GM03348 (cell line): Measurements from ENCODE around the gene INO80.
"Not testable (repeated sequence)": the region's sequence is repeated elsewhere in the genome, so short reads cannot be mapped to it uniquely, and the experiment has no call there.

Experiments used
- DNase-seq: peaks from one replicate; pipeline ENCODE4 v3.0.0; 2012; ENCODE audit warnings: low spot score

Gene INO80, protein sequence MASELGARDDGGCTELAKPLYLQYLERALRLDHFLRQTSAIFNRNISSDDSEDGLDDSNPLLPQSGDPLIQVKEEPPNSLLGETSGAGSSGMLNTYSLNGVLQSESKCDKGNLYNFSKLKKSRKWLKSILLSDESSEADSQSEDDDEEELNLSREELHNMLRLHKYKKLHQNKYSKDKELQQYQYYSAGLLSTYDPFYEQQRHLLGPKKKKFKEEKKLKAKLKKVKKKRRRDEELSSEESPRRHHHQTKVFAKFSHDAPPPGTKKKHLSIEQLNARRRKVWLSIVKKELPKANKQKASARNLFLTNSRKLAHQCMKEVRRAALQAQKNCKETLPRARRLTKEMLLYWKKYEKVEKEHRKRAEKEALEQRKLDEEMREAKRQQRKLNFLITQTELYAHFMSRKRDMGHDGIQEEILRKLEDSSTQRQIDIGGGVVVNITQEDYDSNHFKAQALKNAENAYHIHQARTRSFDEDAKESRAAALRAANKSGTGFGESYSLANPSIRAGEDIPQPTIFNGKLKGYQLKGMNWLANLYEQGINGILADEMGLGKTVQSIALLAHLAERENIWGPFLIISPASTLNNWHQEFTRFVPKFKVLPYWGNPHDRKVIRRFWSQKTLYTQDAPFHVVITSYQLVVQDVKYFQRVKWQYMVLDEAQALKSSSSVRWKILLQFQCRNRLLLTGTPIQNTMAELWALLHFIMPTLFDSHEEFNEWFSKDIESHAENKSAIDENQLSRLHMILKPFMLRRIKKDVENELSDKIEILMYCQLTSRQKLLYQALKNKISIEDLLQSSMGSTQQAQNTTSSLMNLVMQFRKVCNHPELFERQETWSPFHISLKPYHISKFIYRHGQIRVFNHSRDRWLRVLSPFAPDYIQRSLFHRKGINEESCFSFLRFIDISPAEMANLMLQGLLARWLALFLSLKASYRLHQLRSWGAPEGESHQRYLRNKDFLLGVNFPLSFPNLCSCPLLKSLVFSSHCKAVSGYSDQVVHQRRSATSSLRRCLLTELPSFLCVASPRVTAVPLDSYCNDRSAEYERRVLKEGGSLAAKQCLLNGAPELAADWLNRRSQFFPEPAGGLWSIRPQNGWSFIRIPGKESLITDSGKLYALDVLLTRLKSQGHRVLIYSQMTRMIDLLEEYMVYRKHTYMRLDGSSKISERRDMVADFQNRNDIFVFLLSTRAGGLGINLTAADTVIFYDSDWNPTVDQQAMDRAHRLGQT (N-terminal part only)

DNA sequence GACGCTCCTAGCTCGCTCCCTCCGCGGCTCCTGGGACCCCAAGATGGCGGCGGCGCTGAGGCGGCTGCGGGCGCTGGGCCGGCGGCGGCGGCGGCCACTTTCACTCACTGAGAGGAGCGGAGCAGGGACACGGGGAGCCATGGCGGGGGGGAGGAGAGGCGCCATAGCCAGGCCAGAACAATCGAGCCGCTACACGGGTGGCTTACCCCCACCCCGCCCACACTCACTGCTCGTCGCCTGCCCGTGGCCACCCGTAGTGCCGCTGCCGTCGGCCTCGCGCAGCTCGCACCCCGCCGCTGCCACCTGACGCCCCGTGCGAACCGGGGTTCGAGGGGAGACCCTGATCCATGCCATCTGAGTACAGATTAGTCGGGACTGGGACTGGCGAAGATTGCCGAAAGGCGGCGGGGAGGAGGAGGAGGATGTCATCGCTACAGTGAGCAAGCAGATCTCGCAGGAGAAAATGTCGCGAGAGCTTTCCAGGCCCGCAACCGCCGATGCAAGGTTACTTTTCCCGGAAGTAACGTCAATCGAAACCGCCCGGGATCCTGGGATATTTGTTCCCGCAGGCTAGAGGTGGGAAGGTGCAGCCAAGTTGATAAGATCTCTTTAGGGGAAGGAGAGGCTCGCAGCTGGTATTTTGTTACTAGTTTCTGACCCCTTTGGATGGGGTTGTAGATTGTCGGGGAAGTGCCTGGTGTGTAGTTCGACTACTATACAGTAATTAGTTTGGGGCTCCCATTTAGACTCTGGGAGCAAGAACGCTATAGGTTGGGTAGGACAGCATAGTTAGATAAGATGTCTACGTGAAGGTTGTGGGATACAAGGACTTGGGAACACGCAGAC, at the start of gene INO80:
INO80 (minus strand) TSS at position 165 of the 846 bp plus-strand sequence. CDS start 19,970 bp downstream, outside the sequence.
- DNase-seq, result peak; percentile 96

DNA sequence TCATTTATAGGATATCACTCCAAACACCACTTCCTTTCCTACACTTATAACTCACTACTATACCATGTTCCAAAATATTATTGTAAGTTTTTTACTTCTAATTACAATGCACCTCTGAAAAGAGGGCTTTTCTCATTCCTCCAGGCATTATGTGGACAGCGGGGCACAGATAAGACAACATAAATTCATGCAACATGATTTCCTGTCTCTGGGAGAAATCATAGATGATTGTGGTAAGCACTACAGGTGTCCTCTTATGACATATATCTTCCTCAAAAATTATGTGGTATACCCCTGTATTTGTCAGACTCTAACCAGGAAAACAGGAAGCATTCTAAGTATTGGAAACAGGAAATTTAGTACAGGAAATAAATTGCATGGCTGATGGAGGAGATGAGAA, 45.7 kb upstream of the INO80 start:
- no peak for DNase-seq

DNA sequence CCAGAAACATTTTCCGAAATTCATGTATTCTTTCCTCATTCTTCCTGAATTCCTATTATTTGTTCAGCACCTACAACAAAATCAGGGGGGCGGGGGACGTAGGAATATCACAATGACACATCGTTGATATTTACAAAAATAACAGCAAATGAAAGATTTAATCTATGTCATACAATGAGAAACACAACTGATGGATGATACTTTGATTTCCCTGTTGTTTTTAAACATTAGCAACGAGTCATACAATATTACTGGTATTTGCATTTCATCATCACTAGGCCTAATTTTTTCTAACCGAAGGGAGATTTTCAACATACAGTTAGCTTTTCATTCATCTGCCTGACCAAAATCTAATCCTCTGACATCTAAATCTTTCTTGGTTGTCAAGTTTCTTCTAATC, 45.3 kb upstream of the INO80 start:
- DNase-seq, result peak; percentile 42

DNA sequence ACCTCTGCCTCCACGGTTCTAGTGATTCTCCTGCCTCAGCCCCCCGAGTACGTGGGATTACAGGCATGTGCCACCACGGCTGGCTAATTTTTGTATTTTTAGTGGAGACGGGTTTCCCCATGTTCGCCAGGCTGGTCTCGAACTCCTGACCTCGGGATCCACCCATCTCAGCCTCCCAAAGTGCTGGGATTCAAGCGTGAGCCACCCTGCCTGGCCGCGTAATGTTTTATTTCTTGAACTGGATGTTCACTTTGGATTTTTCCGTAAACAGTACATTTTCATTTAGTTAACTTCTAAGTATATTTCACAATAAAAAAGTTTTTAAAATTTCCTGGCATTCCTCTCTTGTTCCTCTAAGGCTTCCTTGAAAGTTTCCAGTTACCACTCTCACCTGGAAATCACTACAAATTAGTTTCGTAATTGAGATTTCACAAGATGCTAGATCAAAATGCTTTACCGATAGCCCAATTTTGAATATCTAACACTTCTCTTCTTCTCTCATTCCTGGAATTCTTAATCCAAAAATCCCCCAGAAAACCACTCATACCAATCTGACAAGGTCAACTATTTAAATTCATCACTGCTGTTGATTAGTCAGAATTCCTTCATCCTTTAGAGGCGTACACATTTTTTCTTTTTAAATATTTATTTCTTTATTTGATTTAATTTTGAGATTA, 44.7 kb upstream of the INO80 start:
- peak; percentile 46 for DNase-seq

DNA sequence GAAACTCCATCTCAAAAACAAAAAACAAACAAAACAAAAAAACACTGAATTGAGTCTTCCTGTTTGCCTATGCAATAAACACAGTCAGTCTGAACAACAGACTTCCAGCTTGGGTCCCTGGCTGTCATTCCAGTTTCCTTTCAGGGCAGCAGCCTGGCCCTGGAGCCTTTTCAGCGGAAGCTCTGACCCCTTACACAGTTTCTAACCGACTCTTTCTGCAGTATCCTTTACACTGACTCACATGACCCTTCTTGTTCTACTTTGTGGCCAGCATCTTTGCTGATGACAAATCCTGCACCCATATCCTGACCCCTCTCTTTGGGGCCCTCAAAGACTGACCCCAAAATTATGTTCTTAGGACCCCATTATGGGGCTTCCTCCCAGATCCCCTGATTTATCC, 38.3 kb upstream of the INO80 start:
- DNase-seq, result no peak

DNA sequence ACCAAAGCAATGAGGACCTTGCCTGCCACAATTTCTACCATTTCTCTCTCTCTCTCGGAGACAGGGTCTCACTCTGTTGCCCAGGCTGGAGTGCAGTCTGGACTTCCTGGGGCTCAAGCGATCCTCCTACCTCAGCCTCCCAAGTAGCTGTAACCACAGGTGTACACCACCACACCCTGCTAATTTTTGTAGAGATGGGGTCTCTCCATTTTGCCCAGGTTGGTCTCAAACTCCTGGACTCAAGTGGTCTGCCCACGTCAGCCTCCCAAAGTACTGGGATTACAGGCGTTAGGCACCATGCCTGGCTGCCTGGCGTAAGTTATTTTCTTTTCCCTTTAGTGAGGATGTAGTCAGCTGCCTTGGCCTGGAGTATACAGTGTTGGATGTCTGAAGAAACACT, 37.7 kb upstream of the INO80 start:
- no peak for DNase-seq

DNA sequence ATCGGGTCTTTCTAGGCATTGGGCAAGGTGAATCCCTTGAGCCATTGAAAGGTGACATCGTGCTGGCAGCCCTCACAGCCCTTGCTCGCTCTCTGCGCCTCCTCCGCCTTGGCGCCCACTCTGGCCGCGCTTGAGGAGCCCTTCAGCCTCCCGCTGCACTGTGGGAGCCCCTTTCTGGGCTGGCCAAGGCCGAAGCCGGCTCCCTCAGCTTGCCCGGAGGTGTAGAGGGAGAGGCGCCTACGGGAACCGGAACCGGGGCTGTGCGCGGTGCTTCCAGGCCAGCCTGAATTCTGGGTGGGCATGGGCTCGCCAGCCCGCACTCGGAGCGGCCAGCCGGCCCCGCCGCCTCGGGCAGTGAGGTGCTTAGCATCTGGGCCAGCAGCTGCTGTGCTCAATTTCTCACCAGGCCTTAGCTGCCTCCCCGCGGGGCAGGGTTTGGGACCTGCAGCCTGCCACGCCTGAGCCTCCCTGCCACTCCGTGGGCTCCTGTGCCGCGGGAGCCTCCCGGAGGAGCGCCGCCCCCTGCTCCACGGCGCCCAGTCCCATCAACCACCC, 35.4 kb upstream of the INO80 start:
- DNase-seq, result no peak

DNA sequence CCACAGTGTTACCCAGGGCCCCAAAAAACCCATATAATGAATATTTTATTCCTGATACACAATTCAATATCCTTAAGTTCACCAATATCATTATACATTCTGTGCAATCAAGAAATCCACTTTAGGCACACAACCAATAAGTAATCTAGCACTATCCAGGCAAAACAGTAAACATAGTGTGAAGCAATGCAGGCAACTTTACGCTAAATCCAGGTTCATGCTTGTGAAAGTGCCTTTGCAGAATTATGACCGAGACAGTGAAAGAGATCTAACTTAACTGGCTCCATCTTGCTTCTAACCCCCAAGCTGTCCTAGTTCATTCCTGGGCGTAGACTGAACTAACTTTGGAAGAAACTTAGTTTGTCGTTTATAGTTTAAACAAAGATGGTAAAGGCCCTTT, 34.2 kb upstream of the INO80 start:
- DNase-seq, result no peak

DNA sequence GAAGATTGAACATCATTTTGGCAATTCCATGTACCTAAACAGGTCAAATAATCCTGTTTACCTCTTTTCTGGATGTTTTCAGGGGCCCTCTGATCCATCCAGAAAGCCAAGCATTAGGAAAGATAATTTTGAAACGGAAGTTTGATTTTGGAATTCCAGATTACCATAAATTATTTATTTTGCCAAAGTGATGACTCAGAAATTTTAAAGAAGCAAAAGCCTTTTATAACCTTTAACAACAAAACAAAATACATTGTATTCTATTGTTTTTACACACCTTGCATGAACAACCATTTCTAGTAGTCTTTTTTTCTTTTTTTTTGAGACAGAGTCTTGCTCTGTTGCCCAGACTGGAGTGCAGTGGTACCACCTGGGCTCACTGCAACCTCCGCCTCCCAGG, 32.0 kb upstream of the INO80 start:
- no peak for DNase-seq

DNA sequence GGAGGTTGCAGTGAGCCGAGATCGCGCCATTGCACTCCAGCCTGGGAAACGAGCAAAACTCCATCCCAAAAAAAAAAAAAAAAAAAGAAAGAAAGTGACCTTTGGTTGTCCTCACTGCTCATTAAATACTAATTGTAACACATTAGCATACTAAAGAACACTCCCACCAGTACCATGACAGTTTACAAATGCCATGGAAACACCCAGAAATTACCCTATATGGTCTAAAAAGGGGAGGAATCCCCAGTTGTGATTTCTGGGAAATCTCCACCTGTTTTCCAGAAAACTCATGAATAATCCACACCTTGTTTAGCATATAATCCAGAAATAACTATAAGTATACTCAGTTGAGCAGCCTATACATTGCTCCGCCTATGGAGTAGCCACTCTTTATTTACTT, 23.5 kb upstream of the INO80 start:
- DNase-seq, result no peak

DNA sequence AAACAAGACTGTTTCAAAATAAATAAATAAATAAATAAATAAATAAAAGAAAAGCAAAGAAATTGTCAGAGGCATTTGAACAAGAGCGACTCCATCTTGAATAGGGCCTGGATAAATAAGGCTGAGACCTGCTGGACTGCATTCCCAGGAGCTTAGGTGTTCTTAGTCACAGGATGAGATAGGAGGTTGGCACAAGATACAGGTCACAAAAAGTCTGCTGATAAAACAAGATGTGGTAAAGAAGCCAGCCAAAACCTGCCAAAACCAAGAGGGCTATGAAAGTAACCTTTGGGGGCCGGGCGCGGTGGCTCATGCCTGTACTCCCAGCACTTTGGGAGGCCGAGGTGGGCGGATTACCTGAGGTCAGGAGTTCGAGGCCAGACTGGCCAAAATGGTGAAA, 23.0 kb upstream of the INO80 start:
- not testable (repeated sequence) for DNase-seq

DNA sequence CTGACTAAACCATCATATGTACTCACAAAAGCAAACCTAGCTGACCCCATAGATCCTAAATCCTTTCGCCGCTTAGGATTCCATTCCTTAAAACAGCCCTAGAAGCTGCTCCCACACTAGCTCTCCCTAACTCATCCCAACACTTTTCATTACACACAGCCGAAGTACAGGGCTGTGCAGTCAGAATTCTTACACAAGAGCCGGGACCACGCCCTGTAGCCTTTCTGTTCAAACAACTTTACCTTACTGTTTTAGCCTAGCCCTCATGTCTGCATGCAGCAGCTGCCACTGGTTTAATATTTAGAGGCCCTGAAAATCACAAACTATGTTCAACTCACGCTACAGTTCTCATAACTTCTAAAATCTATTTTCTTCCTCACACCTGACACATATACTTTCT, 19.5 kb upstream of the INO80 start:
- DNase-seq, result not testable (repeated sequence)

DNA sequence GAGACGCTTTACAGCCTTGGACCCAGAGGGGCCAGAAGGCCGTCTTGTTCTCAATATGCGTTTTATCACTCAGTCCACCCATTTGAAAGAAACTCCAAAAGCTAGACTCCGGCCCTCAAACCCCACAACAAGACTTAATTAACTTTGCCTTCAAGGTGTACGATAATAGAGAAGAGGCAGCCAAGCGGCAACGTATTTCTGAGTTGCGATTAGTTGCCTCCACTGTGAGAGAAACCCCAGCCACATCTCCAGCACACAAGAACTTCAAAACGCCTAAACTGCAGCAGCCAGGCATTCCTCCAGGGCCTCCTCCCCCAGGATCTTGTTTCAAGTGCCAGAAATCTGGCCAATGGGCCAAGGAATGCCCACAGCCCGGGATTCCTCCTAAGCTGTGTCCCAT, 17.4 kb upstream of the INO80 start:
- DNase-seq, result no peak

DNA sequence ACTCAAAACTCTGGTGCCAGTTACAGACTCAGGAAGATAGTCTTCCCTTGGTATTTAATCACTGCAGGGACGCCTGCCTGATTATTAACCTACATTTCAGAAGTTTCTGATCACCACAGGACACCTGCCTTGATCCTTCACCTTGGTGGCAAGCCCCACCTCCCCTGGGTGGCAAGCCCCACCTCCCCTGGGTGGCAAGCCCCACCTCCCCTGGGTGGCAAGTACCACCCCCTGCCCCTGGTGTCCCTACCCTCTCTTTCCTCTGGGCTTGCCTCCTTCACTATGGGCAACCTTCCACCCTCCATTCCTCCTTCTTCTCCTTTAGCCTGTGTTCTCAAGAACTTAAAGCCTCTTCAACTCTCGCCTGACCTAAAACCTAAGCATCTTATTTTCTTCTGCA, 16.0 kb upstream of the INO80 start:
- DNase-seq, result not testable (repeated sequence)

DNA sequence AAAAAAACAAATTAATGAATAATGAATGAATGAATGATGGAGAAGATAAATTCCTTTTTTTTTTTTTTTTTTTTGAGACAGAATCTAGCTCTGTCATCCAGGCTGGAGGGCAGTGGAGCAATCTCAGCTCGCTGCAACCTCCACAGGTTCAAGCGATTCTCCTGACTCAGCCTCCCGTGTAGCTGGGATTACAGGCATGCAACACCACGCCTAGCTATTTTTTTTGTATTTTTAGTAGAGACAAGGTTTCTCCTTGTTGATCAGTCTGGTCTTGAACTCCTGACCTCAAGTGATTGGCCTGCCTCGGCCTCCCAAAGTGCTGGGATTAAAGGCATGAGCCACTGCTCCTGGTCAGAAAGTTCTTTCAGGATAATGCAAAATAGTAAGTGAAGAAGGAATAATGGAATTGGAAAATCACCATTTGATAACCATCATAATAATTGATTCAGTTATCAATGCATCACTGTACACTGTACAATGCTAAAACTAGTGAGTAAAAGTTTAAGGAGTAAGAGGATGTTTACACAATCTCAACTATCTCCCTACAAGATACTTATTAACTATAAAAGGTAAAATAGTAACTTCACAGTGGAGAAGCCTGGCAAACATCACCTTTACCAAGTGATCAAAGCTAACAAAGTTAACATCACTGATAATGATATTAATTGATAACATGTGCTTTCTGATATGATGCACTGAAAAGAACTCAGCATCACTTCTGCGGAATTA, 12.3 kb upstream of the INO80 start:
- DNase-seq, result no peak

DNA sequence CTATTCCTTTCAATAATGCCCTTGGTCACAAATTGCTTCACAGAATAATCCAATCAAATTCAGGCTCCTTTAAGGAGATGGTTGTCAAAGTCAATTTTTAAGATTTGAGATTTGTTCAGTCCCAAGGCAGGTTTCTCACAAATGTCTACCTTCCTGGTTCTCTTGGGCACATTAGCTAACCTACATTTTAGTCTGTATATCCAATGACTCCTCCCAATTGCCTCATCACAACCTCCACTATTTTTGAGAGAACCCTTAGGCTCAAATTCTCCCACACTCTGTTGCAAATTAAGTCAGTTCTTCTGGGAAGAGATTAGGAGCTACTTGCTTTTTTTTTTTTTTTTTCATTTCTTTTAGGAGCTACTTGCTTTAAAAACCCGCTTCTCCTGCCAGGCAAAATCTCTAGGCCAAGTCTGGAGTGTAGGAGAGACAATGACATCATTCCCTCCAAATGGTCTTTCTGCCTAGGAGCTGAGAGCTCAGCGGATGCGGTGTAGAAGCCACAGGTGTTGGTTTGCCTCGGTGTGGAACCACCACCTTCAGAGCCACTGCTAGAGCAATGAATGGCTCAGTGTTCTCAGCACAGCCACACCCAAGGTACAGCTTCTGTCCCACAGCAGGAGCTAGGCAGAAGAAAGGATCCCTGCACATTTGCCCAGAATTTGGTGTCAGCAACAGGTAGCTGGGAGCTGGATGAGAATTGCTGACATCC, 10.0 kb upstream of the INO80 start:
- no peak for DNase-seq

DNA sequence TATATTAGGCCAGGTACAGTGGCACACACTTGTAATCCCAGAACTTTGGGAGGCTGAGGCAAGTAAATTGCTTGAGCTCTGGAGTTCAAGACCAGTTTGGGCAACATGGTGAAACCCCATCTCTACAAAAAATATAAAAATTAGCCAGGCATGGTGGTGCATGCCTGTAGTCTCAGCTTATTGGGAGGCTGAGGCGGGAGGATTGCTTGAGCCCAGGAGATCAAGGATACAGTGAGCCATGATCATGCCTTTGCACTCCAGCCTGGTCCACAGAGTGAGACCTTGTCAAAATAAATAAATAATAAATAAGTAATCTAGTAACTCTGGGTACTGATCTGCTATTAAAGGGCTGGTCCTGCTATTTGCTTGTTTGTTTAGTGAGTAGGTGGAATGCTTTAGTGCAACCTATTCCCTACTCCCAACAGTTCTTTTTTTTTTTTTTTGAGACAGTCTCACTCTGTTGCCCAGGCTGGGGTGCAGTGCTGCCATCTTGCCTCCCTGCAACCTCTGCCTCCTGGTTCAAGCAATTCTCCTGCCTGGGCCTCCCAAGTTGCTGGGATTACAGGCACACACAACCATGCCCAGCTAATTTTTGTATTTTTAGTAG, 9.1 kb upstream of the INO80 start:
- no peak for DNase-seq

DNA sequence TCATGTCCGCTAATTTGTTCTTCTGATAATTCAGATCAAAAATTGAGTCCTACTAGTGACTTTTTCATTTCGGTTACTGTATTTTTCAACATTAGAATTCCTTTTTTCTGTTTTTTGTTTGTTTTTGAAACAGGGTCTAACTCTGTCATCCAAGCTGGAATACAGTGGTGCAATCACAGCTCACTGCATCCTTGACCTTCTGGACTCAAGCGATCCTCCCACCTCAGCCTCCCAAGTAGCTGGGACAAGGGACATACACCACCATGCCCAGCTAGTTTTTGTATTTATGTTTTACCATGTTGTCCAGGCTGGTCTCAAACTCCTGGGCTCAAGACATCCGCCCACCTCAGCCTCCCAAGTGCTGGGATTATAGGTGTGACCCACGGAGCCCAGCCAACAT, 8.0 kb upstream of the INO80 start:
- DNase-seq, result no peak

DNA sequence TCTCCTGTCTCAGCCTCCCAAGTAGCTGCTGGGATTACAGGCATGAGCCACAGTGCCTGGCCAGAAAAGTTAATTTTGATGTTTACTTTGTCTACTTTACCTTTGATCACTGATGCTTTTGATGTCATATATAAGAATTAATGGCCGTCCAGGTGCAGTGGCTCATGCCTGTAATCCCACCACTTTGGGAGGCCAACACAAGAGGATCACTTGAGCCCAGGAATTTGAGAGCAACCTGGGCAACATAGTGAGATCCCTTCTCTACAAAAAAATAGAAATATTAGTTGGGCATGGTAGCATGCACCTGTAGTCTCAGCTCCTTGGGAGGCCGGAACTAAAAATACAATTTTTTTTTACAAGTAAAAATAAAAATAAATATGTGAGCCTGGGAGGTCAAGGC, 6.8 kb upstream of the INO80 start:
- no peak for DNase-seq
